ENCODE measurements around the gene PPP6C. TPM values are rescaled to one million over a fixed set of nuclear protein-coding genes. Genes with fewer than 3 reads are reported as not detected.

PPP6C gene
- total and polyA plus RNA-seq, 2 donors (not counting 1 experiment from before 2014, with no cell fraction given) = 12.1 to 38.6 TPM

DNA sequence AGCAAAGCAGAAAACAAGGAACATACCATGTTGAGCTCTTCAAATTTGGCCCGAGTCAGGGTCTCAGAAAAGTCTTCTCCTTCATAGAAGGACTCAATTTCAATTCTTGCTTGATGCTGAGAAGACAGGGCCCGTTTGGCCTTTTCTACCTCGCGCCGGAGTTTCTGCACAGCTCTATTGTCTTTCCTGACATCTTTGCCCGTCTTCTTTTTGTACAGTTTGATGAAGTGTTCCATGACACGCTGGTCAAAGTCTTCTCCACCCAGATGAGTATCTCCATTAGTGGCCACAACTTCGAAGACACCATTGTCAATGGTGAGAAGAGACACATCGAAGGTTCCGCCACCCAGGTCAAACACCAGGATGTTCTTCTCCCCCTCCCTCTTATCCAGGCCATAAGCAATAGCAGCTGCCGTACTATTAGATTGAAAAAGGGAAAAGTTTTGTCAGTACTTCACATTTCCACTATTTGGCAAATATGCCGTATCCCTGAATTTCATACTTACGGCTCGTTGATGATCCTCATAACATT, 49.4 kb upstream of the PPP6C start:
- H3K9me3 Mint-ChIP-seq (ENCODE audit: insufficient read depth) = no peaks in the 10 kb centered on the region
- TF ChIP-seq EZH2 (IDR thresholded peaks at IDR 0.05; ENCODE audit: borderline replicate concordance, insufficient read depth, low read depth, low read length, poor library complexity, severe bottlenecking) = no peak
- TF ChIP-seq, protein P1, sequence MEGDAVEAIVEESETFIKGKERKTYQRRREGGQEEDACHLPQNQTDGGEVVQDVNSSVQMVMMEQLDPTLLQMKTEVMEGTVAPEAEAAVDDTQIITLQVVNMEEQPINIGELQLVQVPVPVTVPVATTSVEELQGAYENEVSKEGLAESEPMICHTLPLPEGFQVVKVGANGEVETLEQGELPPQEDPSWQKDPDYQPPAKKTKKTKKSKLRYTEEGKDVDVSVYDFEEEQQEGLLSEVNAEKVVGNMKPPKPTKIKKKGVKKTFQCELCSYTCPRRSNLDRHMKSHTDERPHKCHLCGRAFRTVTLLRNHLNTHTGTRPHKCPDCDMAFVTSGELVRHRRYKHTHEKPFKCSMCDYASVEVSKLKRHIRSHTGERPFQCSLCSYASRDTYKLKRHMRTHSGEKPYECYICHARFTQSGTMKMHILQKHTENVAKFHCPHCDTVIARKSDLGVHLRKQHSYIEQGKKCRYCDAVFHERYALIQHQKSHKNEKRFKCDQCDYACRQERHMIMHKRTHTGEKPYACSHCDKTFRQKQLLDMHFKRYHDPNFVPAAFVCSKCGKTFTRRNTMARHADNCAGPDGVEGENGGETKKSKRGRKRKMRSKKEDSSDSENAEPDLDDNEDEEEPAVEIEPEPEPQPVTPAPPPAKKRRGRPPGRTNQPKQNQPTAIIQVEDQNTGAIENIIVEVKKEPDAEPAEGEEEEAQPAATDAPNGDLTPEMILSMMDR (IDR thresholded peaks at IDR 0.05) = no peak
- H3K4me1 Mint-ChIP-seq = peaks cover 58% of the 10 kb centered on the region
- Histone ChIP-seq H3K9me3 (ENCODE audit: control extremely low read depth in 1 of 3, control insufficient read depth in 2 of 3, insufficient read depth in 1 of 3, low read length in 2 of 3) (no peaks in the 10 kb centered on the region), H3K4me2 (replicated peaks; ENCODE audit: low read depth, low read length, poor library complexity, severe bottlenecking) (no peak overlapping the region), H3K9ac (ENCODE audit: low read length) (no peak overlapping the region), H3K27me3 (replicated peaks in 1 of 4; ENCODE audit: control extremely low read depth in 1 of 4, control insufficient read depth in 3 of 4, insufficient read depth in 4 of 4, low read length in 3 of 4) (no peaks in the 10 kb centered on the region), H4K20me1 (ENCODE audit: control insufficient read depth, insufficient read depth, low read length, poor library complexity, severe bottlenecking) (peaks cover 19% of the 10 kb centered on the region), H3K4me1 (ENCODE audit: control insufficient read depth in 2 of 2, insufficient read depth in 2 of 2, low read length in 2 of 2) (peaks cover 22 to 31% of the 10 kb centered on the region in 2 donors), H3K36me3 (replicated peaks in 1 of 2; ENCODE audit: control extremely low read depth in 1 of 2, control insufficient read depth in 1 of 2, extremely low read depth in 1 of 2, insufficient read depth in 2 of 2, low read length in 1 of 2) (peaks cover 11 to 53% of the 10 kb centered on the region in 2 experiments), H2AFZ (ENCODE audit: insufficient read depth, low read depth, low read length, poor library complexity, severe bottlenecking) (no peak overlapping the region), H3K27ac (ENCODE audit: low read length in 2 of 2) (no peak overlapping the region), H3K79me2 (ENCODE audit: control insufficient read depth, insufficient read depth, low read length) (peaks cover 57% of the 10 kb centered on the region), H3K4me3 (ENCODE audit: control extremely low read depth in 1 of 5, extremely low read depth in 1 of 5, insufficient read depth in 1 of 5, low read depth in 2 of 5, low read length in 4 of 5) (no peak overlapping the region)
- POLR2A ChIA-PET = no interaction called here
- peak overlapping the region; percentile 54 for H3K4me3 Mint-ChIP-seq
- CTCF ChIA-PET = interaction anchor here (0.6 kb wide), 1 partner anchor 302 kb away, joined by 3 read pairs; no protein-coding TSS in a partner anchor
- DNase-seq = no peak
- 92% methylated on average over 8 of the region's 14 CpGs for WGBS (ENCODE audit: insufficient coverage)
- H3K27ac Mint-ChIP-seq = peak overlapping the region; percentile 60
- no peaks in the 10 kb centered on the region for H3K27me3 Mint-ChIP-seq
- no peak for ATAC-seq (ENCODE audit: low read depth)
- intact Hi-C loops (cut with micrococcal nuclease) = no loop called here

DNA sequence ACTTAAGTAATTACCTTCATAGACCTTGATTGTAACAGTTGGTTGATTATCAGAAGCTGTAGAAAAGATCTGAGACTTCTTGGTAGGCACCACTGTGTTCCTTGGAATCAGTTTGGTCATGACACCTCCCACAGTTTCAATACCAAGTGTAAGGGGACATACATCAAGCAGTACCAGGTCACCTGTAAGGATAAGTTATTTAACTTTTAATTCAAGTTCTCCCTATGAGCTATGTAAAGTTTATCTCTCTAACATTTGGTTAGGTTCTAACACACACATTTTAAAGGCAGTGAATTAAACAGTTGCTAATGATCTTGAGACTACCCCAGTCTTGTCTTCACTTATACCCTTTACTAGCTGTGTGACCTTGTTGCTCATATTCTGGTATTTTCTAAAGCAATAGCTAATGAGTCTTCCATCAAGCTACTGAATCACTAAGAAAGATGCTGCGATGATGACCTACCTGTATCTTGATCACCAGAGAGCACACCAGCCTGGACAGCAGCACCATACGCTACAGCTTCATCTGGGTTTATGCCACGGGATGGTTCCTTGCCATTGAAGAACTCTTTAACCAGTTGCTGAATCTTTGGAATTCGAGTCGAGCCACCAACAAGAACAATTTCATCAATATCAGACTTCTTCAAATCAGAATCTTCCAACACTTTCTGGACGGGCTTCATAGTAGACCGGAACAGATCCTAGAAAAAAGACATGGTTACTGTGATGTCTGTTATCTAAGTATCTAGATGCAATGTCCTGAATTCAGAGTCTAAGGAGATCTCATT, 48.7 kb upstream of the PPP6C start:
- Histone ChIP-seq H3K4me1 (ENCODE audit: control insufficient read depth in 2 of 2, insufficient read depth in 2 of 2, low read length in 2 of 2) (peaks cover 22 to 31% of the 10 kb centered on the region in 2 donors), H3K27me3 (replicated peaks in 1 of 4; ENCODE audit: control extremely low read depth in 1 of 4, control insufficient read depth in 3 of 4, insufficient read depth in 4 of 4, low read length in 3 of 4) (no peaks in the 10 kb centered on the region), H3K79me2 (ENCODE audit: control insufficient read depth, insufficient read depth, low read length) (peaks cover 57% of the 10 kb centered on the region), H3K9me3 (ENCODE audit: control extremely low read depth in 1 of 3, control insufficient read depth in 2 of 3, insufficient read depth in 1 of 3, low read length in 2 of 3) (no peaks in the 10 kb centered on the region), H3K27ac (ENCODE audit: low read length in 2 of 2) (no peak overlapping the region), H4K20me1 (ENCODE audit: control insufficient read depth, insufficient read depth, low read length, poor library complexity, severe bottlenecking) (peaks cover 19% of the 10 kb centered on the region), H3K4me2 (replicated peaks; ENCODE audit: low read depth, low read length, poor library complexity, severe bottlenecking) (no peak overlapping the region), H3K36me3 (replicated peaks in 1 of 2; ENCODE audit: control extremely low read depth in 1 of 2, control insufficient read depth in 1 of 2, extremely low read depth in 1 of 2, insufficient read depth in 2 of 2, low read length in 1 of 2) (peaks cover 11 to 58% of the 10 kb centered on the region in 2 experiments), H3K9ac (ENCODE audit: low read length) (no peak overlapping the region), H2AFZ (ENCODE audit: insufficient read depth, low read depth, low read length, poor library complexity, severe bottlenecking) (no peak overlapping the region), H3K4me3 (ENCODE audit: control extremely low read depth in 1 of 5, extremely low read depth in 1 of 5, insufficient read depth in 1 of 5, low read depth in 2 of 5, low read length in 4 of 5) (no peak overlapping the region)
- no peak for ATAC-seq (ENCODE audit: low read depth)
- Mint-ChIP-seq H3K9me3 (ENCODE audit: insufficient read depth) (no peaks in the 10 kb centered on the region), H3K4me3 (peak overlapping the region; percentile 54), H3K27ac (peak overlapping the region; percentile 60), H3K27me3 (no peaks in the 10 kb centered on the region), H3K4me1 (peaks cover 60% of the 10 kb centered on the region)
- POLR2A ChIA-PET = interaction anchor here (0.6 kb wide), 1 partner anchor 1403 kb away, joined by 4 read pairs; no protein-coding TSS in a partner anchor
- DNase-seq = no peak
- TF ChIP-seq, protein P1 (IDR thresholded peaks at IDR 0.05) = no peak
- no peak for TF ChIP-seq EZH2 (IDR thresholded peaks at IDR 0.05; ENCODE audit: borderline replicate concordance, insufficient read depth, low read depth, low read length, poor library complexity, severe bottlenecking)
- WGBS (ENCODE audit: insufficient coverage) = 74% methylated on average over 2 of the region's 7 CpGs
- CTCF ChIA-PET = interaction anchor here (0.6 kb wide), 1 partner anchor 1355 kb away, joined by 4 read pairs; no protein-coding TSS in a partner anchor
- intact Hi-C loops (cut with micrococcal nuclease) = no loop called here
